GM19452 (cell line): ENCODE results near the gene KRT222.

Experiments used
- ATAC-seq: cut with Tn5 transposase; IDR thresholded peaks from one replicate; pipeline ENCODE4 v1.9.1; 2021; ENCODE audit not compliant: unreplicated experiment

The KRT222 gene

DNA sequence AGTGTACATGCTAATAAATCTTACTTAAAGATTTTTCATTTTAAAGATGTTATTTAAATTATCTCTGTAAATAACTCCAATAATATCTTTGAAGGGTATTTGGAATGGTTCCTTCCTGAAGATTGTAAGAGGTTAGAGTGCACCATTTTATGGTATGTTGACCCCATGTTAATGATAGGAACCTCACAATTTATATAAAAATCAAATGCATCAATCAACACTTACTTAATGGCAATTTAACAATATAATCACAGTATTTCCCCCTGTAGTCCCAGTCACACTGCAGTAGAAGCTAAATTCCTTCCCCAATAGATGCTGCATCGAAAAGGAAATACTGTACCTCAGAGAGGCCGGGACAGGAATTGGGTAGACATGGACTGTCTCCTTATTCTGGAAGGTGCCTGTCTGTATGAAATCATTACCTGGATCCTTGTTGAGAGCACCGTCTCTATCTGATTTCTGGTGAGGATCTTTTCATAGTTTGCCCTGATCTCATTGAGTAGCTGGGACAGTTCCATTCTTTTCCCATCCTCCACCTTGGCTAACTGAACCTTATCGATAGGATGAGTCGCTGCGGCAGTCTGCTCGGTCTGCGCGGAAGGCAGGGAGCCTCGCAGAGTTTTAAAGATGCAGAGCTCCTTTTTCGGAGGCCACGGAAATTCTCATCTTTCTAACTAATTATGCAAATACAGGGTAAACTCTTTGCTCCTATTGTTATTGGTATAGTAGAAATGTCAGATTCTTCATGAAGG, at the start of gene KRT222:
Gene KRT222 (minus strand): TSS at position 596 of the 752 bp plus-strand sequence. CDS start 78 bp downstream, at position 518.
- no peak for ATAC-seq

DNA sequence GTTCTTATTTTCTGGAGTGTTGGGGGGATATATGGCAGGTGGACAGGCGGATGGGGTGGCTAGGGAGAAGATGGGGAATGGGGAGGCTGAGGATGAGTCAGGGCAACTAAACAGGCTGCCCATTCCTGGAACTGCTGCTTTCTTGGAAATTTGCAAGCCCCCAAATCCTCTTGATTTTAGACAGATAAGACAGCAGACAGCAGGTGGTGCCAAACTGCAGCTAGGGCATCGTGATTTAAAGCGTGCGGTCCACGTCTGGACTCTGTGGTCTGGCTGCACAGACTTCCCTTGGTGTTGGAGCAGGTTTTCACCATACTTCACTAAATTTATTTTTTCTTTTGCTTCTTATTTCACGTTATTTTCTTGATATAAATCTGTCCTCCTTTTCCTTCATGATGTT, 49.5 kb upstream of the KRT222 start:
- no peak for ATAC-seq

DNA sequence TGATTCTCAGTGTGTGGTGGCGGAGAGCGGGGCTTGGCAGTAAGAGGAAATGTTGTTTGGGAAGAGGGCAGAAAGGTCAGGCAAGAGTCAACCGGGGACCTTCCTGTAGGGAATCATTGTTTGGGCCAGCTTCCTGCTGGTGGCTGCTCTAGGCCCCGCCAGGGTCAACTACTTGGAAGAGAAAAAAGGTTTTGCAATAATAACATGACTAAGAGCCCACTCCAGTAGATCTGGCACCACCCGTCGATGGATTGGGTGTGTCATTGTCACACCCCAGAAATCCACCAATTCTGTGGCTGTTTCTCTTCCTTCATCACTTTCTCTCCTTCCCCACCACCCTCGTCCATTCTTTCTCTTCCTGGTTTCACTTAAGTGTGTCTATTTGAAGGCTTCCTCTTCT, 42.8 kb upstream of the KRT222 start:
- no peak for ATAC-seq

DNA sequence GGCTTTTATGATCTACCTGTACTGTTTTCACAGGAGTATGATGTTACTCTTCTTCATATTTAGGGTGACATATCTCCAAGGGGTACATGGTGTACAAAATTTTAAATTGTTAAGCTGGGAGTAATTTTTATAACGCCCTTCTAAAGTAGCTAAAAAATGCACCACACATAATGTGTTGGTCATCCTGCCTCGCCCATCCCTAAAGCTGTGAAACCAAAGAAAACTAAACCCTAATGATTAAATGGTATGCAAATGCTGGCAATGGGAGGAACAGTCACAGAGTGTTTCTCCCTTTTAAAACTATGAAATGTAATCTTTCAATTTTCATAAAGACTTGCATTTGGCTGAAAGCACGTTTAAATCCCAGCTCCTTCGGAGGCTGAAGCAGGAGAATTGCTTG, 40.6 kb upstream of the KRT222 start:
- ATAC-seq: no peak

DNA sequence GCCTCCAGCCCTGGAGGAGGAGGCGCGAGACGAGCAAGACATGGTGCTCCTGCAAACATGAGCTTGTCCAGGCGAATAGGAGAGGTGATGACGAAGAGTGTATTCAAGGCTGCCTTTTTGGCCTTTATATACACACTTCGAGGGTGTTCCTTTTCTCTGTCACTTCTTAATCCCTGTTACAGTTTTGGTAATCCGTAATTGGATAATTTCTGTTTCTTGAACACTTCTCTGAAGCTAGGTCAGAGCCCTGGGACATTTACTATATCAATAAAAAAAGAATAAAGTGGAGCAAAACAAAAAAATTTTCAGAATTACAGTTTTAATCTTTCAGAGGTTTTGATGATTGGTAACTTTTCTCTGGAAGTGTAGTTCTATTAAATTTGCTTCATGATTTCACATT, 38.7 kb upstream of the KRT222 start, which contains the start of gene KRT24:
Gene KRT24 (minus strand): TSS at position 101 of the 400 bp plus-strand sequence. CDS start 59 bp downstream, at position 42.
- no peak for ATAC-seq

DNA sequence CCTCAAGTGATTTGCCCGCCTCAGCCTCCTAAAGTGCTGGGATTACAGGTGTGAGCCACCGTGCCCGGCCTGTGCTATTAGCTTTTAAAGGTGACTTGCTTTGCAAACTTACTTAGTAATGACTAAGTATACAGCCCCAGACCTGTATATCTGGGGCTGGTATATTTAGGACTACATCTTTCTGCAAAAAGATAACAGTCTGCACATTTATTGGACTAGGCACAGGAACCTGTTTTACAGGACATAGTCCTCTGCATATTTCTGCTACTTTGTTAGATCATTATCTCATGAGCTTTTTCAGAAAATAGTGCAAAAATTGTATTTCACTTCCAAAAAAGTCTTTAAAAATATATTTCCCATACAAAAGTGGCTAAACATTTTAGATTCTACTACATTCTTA, 37.3 kb upstream of the KRT222 start:
- no peak for ATAC-seq

DNA sequence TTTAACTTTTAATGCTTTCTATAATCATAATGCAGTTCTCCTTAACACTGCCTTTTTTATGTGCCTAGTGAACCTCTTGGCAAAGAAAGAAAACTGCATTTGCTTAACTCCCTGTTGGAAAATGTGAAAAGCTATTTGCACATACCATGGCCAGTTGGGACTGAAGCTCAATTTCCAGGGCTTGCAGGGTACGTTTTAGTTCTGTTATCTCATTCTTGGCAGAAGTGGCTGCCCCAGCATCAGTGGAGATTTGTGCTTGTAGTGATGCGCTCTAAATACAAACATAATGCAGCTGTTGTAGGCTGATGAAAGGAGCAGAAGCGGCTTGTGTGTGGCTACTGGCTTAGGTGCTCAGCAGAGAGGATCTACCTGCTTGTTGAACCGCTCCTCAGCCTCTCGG, 34.9 kb upstream of the KRT222 start:
- ATAC-seq: no peak

DNA sequence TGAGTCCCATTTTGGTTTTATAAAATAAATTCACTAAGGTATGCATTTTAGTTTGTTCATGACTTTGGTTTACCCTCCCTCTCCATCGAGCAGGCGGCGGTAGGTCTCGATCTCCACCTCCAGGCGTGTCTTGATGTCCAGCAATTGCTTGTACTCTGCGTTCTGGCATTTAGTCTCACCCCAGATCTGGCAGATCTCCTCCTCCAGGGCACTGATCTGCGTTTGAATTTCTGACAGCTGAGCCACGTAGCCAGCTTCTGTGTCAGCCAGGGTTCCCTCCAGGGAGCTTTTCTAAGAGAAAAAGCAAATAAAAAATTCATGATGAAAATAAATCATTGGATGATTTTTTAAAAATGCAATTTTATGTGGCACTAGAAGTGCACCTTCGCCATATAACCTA, 34.4 kb upstream of the KRT222 start:
- ATAC-seq: no peak

DNA sequence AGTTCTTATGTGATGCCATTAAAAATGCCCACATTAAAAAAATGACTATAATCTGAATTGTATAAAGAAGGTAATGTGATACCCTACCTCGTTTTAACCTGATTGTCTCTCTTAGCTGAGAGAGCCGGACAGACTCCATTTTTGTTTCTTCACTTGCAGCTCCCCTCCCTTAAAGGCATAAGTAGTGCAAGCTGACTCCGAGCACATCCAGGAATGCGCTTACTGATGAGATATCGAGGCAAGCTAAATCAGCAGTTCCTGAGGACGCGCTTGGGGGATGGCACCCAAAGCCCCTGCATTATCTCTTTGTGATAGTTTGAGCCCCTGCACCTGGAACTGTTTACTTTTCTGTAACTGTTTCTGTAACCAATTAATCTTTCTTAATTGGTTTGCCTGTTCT, 32.3 kb upstream of the KRT222 start:
- ATAC-seq: no peak

DNA sequence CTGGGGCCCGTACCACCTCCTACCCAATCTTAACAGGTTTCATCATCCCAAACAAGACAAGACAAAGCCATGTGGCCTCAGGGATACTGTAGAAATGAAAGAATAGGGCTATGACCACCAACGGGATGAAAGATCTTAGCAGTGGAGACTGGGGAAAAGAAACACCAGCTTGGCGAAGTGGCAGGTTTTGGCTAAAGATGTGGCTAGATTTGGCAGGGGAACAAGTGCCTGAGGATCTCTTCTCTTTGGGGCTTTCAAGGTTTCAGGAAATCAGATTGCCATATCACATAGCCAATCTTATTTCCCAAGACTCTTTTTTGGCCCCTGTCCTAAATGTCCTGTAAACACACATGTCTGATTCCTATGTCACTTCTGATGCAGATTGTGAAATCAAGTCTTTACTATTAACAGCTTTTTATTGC, 31.7 kb upstream of the KRT222 start:
- ATAC-seq: no peak

DNA sequence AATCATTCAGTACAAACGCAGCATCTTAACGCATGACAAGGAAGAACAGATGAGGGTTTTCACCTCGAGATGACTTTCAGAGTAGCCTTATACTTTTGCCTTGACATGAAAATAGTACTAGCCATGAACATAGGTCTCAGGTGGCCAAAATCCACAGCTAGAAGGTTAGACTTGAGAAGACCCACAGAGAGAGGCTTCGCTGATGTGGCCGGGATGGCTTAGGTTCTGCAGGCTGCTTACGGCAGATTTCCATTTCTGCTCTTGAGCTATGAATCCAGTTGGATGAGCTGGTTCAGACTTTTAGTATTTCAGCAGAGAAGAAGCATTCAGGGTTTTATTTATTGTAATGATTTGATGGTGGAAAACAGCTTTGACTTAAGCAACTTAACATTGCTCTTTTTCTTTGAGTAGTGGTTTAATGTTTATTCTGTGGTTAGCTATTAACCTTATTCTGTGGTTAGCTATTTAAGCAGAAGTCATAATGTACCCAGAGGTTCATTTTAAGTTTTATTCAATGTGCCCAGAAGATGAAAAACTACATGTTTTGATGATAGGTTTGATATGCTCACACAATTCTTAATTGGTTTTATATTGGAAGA, 31.0 kb upstream of the KRT222 start:
- no peak for ATAC-seq

DNA sequence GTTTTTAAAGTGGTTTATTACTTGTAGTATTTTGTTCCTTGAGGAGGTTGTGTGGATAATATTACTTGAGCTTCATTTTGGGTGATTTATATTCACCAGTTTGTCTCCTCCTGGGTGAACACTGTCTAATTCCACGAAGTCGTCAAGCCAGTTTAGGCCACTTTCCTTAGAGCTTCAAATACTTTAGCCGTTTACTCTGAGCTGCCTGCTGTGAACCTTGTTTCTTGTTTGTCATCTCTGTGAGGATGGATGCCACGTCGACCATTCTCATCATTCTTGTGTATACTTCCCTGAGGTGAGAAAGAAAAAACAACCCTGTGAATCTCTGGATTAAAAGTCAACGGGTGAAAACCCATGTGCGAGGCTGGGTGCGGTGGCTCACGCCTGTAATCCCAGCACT, 29.6 kb upstream of the KRT222 start:
- ATAC-seq: no peak

DNA sequence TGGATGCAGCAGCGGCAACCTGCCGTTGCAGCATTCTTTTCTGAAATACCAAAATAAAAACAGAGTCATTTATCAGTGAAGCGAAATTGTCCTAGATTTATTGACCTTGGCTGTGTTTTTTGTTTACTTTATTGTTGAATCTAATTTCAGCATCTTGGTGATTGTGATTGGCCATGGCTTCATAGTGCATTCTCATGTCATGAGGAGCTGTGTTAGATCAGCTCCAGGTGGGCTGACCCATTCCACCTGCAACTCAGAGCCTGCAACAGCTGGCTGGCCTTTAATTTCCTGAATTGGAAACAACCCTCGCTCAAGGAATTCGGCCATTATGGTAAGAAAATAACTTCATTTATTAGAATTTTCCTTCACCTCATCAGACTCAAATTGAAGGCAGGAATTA, 22.1 kb upstream of the KRT222 start:
- ATAC-seq: no peak

DNA sequence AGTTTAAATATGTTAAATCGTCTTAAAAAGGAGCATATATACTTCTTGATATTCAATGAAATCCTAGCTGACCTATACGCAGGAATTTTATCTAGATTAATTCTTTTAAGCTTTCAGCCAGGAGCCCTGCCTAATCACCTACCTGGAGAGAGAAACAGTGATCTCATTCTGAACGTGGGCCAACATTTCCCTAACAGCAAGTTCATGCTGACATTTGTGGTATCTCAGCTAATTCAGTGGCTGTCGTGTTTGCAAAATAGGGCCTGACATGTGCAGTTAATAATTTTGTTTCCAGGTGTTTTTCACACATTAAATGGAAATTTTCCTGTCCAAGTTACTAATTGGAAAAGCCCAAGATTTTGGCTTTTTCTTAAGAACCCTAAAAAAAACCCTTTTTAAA, 21.2 kb upstream of the KRT222 start:
- no peak for ATAC-seq

DNA sequence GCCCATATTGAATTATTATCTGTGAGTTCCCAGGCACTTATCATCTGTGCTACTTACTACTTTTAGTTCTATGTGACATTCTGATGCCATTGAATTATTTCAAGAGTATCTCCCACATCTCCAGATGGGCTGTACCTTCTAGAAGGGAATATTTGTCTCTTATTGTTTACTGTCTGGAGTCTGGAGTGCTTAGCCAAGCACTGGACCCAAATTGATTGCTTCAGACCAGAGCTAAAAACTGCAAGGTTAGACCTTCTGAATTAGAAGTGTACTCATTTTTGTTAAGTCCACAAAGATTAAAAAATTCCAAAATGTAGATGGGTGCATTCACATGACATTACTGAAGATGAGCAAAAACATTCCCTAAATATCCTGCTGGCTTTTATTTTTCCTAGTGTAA, 16.0 kb upstream of the KRT222 start:
- ATAC-seq: no peak

DNA sequence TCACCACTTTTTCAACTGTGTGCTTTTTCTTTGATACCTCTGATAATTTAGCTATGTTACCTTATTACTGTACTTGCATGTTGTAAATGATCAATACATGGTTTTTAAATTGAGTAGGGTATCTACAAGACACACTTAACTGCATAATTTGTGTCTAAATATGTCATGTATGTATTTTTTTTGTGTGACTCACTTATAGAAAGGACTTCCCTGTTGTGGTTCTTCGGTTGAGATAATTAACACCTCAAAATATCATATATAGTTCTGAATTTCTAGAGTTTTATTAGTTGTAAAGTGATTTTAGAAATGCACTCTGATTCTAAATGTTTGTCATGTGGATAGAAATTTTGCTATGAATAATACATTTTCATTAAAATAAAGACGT, 14.5 kb upstream of the KRT222 start:
- no peak for ATAC-seq

DNA sequence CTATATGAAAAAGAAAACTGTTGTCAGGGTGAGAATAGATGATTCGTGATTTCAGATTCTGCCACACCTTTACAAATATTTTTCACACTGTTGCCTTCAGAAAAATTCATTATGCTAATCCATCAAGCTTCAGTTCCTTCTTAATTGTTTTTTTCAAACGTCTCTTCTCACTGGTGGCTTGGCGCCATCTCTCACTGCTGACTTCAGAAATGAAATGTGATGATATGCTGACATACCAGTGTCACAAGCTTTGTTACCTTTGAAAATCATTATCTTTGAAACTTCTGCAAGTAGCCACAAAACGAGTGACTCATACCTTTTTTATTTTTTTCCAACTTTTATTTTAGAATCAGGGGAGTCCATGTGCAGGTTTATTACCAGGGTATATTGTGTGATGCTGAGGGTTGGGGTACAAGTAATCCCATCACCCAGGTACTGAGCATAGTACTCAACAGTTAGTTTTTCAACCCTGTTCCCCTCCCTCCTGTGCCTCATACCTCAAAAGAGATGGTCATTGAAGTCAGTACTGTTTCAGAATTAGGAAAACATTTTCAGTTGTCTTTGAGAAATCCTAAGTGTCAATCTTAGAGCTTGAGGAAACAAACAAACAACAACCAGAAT, 14.0 kb upstream of the KRT222 start:
- ATAC-seq: no peak

DNA sequence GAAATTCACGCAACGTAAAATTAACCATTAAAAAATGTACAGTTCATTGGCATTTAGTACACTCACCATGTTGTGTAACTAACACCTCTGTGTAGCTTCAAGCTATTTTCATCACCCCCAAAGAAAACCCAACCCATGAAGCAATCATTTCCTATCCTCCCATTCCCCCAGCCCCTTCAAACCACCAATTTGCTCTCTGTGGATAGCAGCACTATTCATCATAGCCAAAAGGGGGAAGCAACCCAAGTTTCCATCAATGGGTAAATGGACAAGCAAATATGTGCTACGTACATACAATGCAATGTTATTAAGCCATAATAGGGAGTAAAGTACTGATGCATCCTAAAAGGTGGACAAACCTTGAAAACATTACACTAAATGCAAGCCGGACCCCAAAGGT, 10.9 kb upstream of the KRT222 start:
- no peak for ATAC-seq

DNA sequence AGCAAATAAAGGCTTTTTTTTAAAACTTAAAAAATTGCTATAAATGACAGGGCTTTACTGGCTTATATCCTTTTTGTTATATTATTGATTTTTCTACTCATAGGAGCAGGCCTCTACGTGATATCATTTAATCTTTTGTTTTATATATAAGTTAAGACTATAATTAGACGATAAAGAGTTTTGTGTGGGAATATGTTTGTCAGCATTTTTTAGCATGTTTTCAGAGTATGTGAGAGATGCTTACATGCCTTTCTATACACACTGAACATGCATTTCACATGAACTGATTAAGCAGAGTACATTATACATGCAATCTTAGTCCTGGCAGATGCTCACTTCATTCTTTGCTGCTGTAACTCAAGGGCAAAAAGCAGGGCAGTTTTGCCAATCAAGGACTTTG, 7.7 kb upstream of the KRT222 start:
- no peak for ATAC-seq

DNA sequence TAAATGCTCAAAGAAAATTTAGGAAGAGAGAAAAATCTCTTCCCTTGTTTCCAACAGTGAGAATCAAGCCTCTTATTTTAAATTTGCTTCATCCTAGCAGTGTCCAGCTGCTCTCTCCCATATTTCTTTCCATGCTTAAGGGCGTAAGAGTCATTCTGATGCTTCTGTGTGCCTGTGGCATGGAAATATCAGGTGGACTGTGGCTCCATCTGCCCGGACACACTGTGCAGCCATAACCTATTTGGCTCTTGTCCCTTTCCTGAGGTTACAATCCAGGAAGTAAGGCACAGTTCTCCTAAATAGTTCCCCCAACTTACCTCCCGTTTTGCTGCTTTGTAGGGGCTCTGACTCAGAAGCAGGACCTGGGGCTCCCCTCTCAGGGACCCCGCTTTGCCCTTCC, 6.3 kb upstream of the KRT222 start:
- ATAC-seq: no peak

DNA sequence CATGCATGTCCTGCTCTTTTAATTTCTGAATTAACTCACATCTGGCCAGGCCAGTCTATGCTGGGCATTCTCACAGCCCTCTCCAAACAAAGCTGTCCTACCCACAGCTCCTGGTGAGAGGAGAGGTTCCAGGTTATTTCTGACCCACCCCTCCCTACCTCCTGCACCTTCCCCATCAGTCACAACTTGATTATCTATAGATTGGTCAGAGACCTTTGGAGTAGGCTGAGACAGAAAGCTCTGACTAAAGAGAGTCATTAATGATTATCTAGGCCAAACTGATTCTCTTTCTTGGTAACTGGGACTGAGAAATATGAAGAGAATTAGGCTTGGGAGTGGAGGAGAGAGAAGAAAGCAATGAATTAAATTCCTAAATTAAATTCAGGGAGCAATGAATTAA, 1.4 kb upstream of the KRT222 start:
- ATAC-seq: no peak

DNA sequence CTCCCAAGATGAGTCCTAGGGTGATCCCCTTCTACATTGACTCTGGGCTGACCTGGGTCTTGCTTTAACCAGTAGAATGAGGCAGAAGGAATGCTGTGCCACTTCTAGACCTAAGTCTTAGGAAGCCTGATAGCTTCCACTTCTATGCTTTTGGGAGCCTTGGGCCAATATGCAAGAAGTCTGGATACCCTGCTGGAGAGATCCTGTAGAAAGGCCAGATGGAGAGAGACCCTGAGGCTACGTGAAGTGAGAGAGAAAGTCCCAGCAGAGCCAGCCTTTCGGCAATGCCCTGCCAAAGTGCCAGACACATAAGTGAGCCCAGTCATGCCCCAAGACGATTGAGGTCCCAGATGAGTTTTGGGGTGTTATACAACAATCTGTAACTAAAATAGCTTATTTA, 1.7 kb downstream of the KRT222 start:
- ATAC-seq: no peak
